GM12891 (cell line): ENCODE measurements around the gene MYH14.
"Not testable (repeated sequence)": the region's sequence is repeated elsewhere in the genome, so short reads cannot be mapped to it uniquely, and the experiment has no call there.

Experiments used
- PAX5 ChIP-seq: IDR thresholded peaks from 2 replicates; pipeline ENCODE4 v1.6.1; 2011; ENCODE audit warnings: low read length, moderate library complexity, mild to moderate bottlenecking; ENCODE audit not compliant: insufficient read depth, severe bottlenecking
- POLR2AphosphoS5 ChIP-seq: IDR thresholded peaks from 2 replicates; pipeline ENCODE4 v1.6.1; 2011; ENCODE audit warnings: low read depth, low read length, control low read depth

DNA sequence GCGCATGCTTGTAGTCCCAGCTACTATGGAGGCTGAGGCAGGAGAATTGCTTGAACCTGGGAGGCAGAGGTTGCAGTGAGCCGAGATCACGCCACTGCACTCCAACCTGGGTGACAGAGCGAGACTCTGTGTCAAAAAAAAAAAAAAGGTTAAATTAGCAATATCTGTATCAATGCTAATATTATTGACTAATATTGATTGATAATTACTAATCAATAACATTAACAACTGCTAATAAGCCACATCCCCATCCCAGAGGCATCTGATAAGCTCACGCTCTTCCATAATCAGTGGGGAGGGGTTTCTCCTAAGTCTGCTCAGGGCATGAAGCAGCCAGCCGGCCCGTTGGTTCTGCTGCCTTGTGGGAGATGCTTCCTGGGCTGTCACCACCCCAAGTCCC, 24.7 kb downstream of the MYH14 start:
- not testable (repeated sequence) for TF ChIP-seq POLR2AphosphoS5, PAX5
